ENCODE measurements around the gene INTS11. TPM values are rescaled to one million over a fixed set of nuclear protein-coding genes. Genes with fewer than 3 reads are reported as not detected.

INTS11 gene
- total RNA-seq, 1 donor from 2014 or later = 151 TPM

- Mint-ChIP-seq H3K36me3 (ENCODE audit: low read depth) (peaks cover 9% of the 10 kb centered on the region), H3K27me3 (no peaks in the 10 kb centered on the region), H3K4me3 (no peak overlapping the region), H3K27ac (no peak overlapping the region), H3K4me1 (peaks cover 45% of the 10 kb centered on the region), H3K9me3 (no peaks in the 10 kb centered on the region)
- intact Hi-C loops (cut with micrococcal nuclease) = no loop called here
- ATAC-seq (ENCODE audit: low read depth) = no peak
- ChIA-PET POLR2A (interaction anchor here (0.6 to 1.2 kb wide), 2 partner anchors 72 to 294 kb away, joined by 3 read pairs; partner anchors contain the start of gene CCNL2), CTCF (no interaction called here)
- DNase-seq = no peak
- TF ChIP-seq CTCF (IDR thresholded peaks at IDR 0.05) = no peak
Measured at GRCh38 chr1:1327291-1327690, 2.8 kb upstream of the INTS11 start.

- peak overlapping the region; percentile 15 for H3K4me3 Mint-ChIP-seq
- intact Hi-C loops (cut with micrococcal nuclease) = no loop called here
- no peak for ATAC-seq (ENCODE audit: low read depth)
- no peak for TF ChIP-seq CTCF (IDR thresholded peaks at IDR 0.05)
- ChIA-PET CTCF (no interaction called here), POLR2A (interaction anchor here (0.8 kb wide), 1 partner anchor 15 kb away, joined by 3 read pairs; no protein-coding TSS in a partner anchor)
- H3K4me1 Mint-ChIP-seq = peaks cover 54% of the 10 kb centered on the region
- DNase-seq = no peak
- H3K27me3 Mint-ChIP-seq = no peaks in the 10 kb centered on the region
- peaks cover 11% of the 10 kb centered on the region for H3K36me3 Mint-ChIP-seq (ENCODE audit: low read depth)
- no peak overlapping the region for H3K27ac Mint-ChIP-seq
- no peaks in the 10 kb centered on the region for H3K9me3 Mint-ChIP-seq
Measured at GRCh38 chr1:1326075-1326605, 1.7 kb upstream of the INTS11 start.

GRCh38 chr1:1325288-1326074 is 1.0 kb upstream of the INTS11 start:
- H3K4me1 Mint-ChIP-seq = peaks cover 49% of the 10 kb centered on the region
- H3K9me3 Mint-ChIP-seq = no peaks in the 10 kb centered on the region
- H3K36me3 Mint-ChIP-seq (ENCODE audit: low read depth) = peaks cover 11% of the 10 kb centered on the region
- H3K4me3 Mint-ChIP-seq = peak overlapping the region; percentile 90
- no peak for DNase-seq
- TF ChIP-seq CTCF (IDR thresholded peaks at IDR 0.05) = no peak
- ChIA-PET CTCF (no interaction called here), POLR2A (interaction anchor here (0.8 to 1.2 kb wide), 2 partner anchors 16 to 22 kb away, joined by 3 read pairs; no protein-coding TSS in a partner anchor)
- no peaks in the 10 kb centered on the region for H3K27me3 Mint-ChIP-seq
- no peak for ATAC-seq (ENCODE audit: low read depth)
- intact Hi-C loops (cut with micrococcal nuclease) = no loop called here
- H3K27ac Mint-ChIP-seq = no peak overlapping the region

DNA sequence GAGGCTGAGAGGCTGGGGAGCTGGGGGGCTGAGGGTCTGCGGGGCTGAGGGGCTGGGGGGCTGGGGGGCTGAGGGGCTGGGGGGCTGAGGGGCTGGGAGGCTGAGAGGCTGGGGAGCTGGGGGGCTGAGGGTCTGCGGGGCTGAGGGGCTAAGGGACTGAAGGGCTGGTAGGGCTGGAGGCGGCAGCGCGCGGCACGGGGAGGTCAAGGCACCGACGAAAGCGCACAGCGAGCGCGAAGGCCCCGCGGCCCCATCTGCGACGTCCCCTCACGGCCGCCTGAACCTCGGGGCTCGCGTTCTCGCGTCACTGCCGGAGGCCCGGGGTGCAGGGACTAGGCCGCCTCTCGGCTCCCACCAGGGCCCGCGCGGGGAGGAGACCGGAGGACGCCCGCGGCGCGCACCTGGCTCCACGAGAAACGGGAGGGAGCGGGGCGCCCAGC is 356 bp downstream of the INTS11 start:
- ATAC-seq (ENCODE audit: low read depth) = no peak
- ChIA-PET CTCF (no interaction called here), POLR2A (interaction anchor here (0.6 to 1.3 kb wide), 2 partner anchors 51 to 506 kb away, joined by 4 to 5 read pairs; partner anchors contain the start of gene AURKAIP1)
- Mint-ChIP-seq H3K9me3 (no peaks in the 10 kb centered on the region), H3K4me1 (peaks cover 37% of the 10 kb centered on the region), H3K27ac (no peak overlapping the region), H3K4me3 (peak overlapping the region; percentile 90), H3K36me3 (ENCODE audit: low read depth) (peaks cover 21% of the 10 kb centered on the region), H3K27me3 (no peaks in the 10 kb centered on the region)
- intact Hi-C loops (cut with micrococcal nuclease) = loop anchor here (1.0 kb wide), 3 partner anchors 16 to 51 kb away; partner anchors contain the start of genes AURKAIP1, DVL1 and PUSL1
- DNase-seq = no peak
- TF ChIP-seq CTCF (IDR thresholded peaks at IDR 0.05) = no peak

- DNase-seq = no peak
- H3K36me3 Mint-ChIP-seq (ENCODE audit: low read depth) = peaks cover 27% of the 10 kb centered on the region
- H3K27me3 Mint-ChIP-seq = no peaks in the 10 kb centered on the region
- no peaks in the 10 kb centered on the region for H3K9me3 Mint-ChIP-seq
- ATAC-seq (ENCODE audit: low read depth) = no peak
- peak overlapping the region; percentile 86 for H3K4me3 Mint-ChIP-seq
- no peak for TF ChIP-seq CTCF (IDR thresholded peaks at IDR 0.05)
- peaks cover 37% of the 10 kb centered on the region for H3K4me1 Mint-ChIP-seq
- POLR2A ChIA-PET = interaction anchor here (1.3 kb wide), 1 partner anchor 52 kb away, joined by 5 read pairs; the partner anchor contains the start of gene AURKAIP1
- intact Hi-C loops (cut with micrococcal nuclease) = no loop called here
- CTCF ChIA-PET = no interaction called here
- H3K27ac Mint-ChIP-seq = no peak overlapping the region
Measured at GRCh38 chr1:1322952-1323351, 1.5 kb downstream of the INTS11 start.
